CD4-positive, alpha-beta T cell treated with Interleukin-4 for 4 hours (primary cell): ENCODE measurements around the gene RAB20.

Experiments used
- DNase-seq: peaks from one replicate; pipeline ENCODE4 v3.0.0-alpha.2; 2020

RAB20 gene

GRCh38 chr13:110525328-110526319, 35.9 kb downstream of the RAB20 start:
- no peak for DNase-seq

GRCh38 chr13:110524541-110525257, 36.8 kb downstream of the RAB20 start:
- no peak for DNase-seq

GRCh38 chr13:110523838-110524540, 37.5 kb downstream of the RAB20 start:
- no peak for DNase-seq

GRCh38 chr13:110523180-110523579, 38.3 kb downstream of the RAB20 start:
- no peak for DNase-seq

GRCh38 chr13:110522721-110523120, 38.8 kb downstream of the RAB20 start:
- no peak for DNase-seq

- no peak for DNase-seq
These were observed 39.6 kb downstream of the RAB20 start for GRCh38 chr13:110521946-110522345.

GRCh38 chr13:110521296-110521680, 40.2 kb downstream of the RAB20 start:
- DNase-seq, result no peak

GRCh38 chr13:110520431-110521295, 40.9 kb downstream of the RAB20 start:
- no peak for DNase-seq

GRCh38 chr13:110519506-110519905, 42.0 kb downstream of the RAB20 start:
- no peak for DNase-seq

- no peak for DNase-seq
These were observed 42.5 kb downstream of the RAB20 start for GRCh38 chr13:110519046-110519445.

GRCh38 chr13:110518571-110518970, 43.0 kb downstream of the RAB20 start:
- DNase-seq, result no peak

- no peak for DNase-seq
These were observed 43.3 kb downstream of the RAB20 start for GRCh38 chr13:110518226-110518525.

- DNase-seq, result no peak
These were observed 43.9 kb downstream of the RAB20 start for GRCh38 chr13:110517505-110518225.

- no peak for DNase-seq
These were observed 45.0 kb downstream of the RAB20 start for GRCh38 chr13:110516500-110516899.

GRCh38 chr13:110512198-110512740, 49.3 kb downstream of the RAB20 start:
- DNase-seq, result no peak

- DNase-seq, result no peak
These were observed 49.9 kb downstream of the RAB20 start for GRCh38 chr13:110511509-110512181.

- no peak for DNase-seq
These were observed 51.3 kb downstream of the RAB20 start for GRCh38 chr13:110509971-110510786.

GRCh38 chr13:110509478-110509926, 52.0 kb downstream of the RAB20 start:
- DNase-seq, result no peak

- DNase-seq, result no peak
These were observed 53.7 kb downstream of the RAB20 start for GRCh38 chr13:110507678-110508381.
